CD4-positive, alpha-beta T cell treated with Interleukin-4 for 4 hours (primary cell): Measurements from ENCODE around the gene CEACAM6.

Experiments
- DNase-seq: peaks from one replicate; pipeline ENCODE4 v3.0.0-alpha.2; 2020

Gene CEACAM6

DNA sequence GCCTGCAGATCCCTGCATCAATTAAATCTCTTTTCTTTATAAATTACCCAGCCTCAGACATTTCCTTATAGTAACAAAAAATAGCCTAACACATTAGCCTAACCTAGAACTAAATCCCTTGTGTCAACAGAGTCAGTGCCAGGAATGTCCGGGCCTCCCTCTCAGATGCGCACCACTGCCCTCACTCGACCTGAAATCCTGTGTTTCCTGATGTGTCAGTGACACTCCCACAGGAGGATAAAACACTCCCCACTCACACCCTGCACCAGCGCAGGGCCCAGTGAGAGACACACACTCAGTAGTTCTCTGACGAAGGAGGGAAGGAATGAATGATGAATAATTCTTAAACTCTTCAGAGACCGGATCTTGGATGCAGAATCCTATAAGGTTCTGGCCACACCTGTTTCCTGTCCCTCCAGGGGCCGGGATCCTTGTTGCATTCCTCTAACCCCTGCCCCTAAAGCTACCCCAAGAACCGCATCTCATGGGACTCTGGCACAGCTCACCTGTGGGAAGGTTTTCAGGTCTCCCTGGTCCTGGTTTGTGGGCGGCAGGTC, 44.2 kb downstream of the CEACAM6 start:
- no peak for DNase-seq

DNA sequence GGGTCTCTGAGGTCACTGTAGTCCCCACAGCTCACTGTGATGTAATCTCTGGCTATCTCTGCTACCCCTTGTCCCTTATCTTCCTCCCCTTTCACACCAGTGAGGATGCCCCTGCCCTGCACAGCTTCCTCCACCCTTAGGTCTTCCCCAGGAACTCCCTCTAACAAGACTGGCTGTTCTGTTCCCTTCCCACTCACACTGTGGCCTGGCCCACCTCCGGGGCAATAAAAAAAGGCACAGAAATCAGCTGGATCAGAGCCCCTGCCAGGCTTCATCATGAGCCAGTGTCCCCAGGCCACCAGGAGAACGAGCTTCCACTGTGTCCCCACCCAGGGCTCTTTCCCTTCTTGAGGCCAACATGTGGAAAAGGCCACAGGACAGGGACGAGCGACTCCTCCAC, 45.7 kb downstream of the CEACAM6 start:
- DNase-seq: no peak

DNA sequence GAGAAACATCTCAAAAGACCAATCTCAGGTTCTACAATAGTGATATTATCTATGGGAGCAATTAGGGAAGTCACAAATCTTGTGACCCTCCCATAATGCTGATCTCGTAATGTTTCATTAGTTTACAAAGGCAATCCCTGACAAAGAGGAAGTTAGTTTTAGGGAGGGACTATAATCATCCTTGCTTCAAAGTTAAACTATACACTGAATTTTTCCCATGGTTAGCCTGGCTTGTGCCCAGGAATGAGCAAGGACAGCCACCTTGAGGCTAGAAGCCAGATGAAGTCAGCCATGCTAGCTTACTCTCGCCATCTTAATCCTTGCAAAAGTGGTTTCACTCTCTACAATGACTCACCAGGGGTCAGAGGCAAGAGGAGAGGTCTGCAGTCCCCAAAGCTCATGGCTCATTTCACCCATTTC, 46.5 kb downstream of the CEACAM6 start:
- peak; percentile 13 for DNase-seq

DNA sequence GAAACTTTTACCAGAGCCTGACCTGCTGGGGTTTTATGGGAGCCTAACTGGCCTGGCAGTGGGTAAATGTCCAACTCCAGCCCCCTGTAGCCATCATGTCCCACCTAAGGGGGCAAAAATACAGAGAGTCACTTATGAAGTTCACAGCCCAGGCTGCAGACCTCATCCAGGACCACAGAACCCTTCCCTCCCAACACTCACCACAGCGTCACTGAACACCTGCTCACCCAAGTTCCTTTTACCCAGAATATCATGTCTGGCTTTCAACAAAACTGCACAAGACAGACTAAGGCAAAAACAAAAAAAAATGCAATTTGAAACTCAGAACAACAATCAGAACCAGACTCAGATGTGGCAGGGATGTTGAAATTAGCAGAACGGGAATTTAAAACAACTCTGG, 47.4 kb downstream of the CEACAM6 start:
- no peak for DNase-seq

DNA sequence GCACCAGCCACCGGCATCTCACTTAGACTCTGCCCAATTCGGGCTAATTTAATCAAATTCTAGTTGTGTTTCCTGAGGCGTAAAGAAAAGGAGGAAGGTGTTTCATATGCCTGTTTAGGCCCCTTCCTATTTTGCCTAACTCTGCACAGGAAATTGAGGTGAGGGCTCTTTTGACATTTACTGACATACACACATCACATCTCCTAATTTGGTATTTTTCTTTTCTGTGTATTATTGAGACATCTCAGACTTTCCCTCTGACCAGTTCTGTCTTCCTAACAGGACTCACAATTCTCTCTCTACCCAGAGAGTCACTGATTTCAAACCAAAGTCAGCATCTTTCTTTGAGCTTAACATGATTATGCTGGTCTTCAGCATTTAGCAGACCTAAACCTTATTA, 49.0 kb downstream of the CEACAM6 start:
- no peak for DNase-seq

DNA sequence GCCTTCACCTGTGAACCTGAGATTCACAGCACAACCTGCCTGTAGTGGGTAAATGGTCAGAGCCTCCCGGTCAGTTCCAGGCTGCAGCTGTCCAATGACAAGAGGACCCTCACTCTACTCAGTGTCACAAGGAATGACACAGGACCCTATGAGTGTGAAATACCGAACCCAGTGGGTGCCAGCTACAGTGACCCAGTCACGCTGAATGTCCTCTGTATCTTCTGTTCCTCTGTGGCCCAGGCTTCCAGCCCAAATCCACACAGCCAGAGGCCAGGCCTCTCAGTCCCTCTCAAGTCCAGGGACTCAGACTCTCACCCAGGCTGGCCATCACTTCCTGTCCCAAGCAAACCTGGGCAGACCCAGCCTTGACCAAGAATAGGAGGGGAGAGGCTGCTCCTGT, 51.8 kb downstream of the CEACAM6 start:
- no peak for DNase-seq

DNA sequence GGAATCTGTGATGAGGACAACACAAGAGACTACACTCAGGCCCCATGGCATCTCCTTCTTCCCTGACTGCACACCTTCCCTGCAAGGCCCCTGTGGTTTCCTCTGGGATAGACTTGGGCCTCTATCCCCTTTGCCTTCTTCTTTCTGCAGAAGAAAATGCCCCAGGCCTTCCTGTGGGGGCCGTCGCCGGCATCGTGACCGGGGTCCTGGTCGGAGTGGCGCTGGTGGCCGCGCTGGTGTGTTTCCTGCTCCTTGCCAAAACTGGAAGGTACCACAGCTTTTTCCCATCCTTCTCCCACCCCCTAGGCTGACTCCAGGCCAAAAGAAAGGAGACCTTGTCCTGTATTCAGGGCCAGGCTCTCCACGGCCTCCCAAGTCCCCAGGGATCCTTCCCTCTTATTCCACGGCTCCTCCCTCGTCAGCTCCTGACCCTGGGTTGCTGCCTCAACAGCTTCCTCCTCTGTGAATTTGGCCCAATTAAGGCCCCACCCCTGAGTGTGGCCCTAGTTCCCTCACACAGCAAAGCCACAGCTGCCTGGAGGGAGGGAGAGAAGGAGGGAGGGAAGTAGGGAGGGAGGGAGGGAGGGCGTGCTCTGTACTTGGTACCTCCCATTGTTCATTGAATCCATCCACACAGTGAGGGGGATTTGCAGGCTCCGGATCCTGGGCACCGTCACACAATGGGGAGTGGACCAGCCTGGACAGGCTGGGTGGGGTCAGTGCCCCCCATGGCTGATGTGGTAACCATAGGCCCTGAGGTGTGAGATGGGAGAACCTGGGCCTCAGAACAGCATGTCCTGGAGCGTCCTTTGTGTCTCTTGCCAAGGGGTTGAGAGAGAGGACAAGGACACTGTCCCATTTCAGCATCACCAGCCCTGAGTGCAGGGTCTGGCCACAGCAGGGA, 53.6 kb downstream of the CEACAM6 start:
- DNase-seq: no peak

DNA sequence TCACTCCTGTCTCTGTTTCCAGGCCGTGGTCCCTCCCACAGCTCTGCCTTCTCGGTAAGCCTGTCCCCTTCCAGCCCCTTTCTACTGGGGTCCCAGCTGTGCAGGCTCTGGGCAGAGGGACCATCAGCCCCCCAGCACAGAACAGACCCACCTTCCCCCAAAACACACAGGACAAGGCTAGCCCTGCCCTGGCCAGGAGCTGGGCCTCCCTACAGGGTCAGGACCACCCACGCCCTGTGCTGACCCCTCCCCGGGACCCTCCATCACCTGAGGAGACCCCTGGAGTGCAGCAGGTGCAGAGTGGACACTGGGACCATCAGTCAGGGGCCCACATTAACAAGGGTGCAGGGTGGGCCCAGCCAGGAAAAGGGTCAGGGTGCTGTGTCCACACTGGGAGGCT, 55.0 kb downstream of the CEACAM6 start:
- no peak for DNase-seq

DNA sequence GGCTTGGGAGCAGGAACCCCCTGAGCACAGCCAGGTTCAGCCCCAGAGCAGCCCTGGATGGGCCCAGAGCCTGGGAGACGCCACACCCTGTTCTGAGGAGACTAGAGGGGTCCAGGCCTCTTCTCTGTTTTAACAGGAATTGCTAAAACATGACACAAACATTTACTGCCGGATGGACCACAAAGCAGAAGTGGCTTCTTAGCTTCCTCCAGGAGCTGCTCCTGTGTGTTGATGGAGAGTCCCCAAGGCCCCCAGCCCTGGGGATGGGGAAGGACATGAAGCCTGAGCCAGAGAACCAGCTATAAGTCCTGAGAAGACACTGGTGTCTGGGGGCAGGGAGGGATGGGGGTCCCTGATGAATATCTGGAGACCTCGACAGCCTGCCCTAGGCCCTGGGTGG, 55.7 kb downstream of the CEACAM6 start:
- DNase-seq: peak; percentile 18

DNA sequence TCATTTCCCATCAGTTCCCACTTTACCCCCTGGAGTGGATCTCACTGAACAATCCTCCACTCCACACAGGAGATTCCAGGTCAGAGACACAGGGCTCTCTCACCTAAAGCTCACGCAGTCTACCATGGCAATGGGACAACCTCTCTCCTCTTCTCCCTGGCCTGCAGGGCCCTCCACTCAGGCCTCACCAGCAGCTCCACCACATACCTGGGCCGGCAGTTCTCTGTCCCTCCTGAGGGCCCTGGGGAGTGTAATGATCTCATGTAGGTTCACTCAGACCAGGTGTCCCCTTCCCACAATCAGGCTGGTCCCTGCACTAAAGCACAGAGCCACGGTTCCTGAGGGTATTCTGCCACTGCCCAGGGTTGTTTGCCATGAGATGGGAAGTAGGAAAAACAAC, 56.7 kb downstream of the CEACAM6 start:
- no peak for DNase-seq

DNA sequence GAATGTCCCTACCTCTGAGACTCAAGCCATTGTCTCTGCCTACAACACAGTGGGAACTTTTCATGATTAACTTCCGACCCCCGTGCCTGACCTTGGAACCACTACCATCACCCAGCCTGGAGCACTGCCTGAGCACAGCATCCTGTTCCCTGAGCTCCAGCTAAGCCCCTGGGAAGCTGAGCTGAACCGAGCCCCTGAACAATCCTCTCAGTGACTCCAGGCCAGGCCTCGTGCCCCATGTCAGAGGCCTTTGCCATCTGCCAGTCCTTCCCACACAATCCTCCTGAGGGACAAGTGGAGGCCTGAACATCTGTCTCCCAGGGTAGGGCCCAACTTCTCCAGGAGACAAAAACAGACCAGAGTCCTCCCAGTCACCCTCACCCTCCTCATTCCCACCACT, 58.6 kb downstream of the CEACAM6 start:
- DNase-seq: no peak

DNA sequence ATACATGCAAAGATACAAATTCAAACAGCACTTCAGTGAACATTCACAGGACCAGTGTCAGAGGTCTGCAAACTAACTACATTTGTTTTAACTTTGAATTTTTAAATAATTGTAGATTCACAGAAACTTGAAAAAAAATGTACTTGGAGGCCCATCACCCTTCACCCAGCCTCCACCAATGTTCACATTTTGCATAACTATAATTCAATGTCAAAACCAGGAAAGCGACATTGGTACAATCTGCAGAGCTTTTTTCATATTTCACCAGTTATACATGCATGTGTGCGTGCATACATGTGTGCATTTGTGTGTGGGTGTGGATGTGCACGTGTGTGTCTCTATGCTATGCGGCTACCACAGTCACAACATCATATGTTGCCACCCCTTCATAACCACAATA, 60.0 kb downstream of the CEACAM6 start:
- DNase-seq: no peak

DNA sequence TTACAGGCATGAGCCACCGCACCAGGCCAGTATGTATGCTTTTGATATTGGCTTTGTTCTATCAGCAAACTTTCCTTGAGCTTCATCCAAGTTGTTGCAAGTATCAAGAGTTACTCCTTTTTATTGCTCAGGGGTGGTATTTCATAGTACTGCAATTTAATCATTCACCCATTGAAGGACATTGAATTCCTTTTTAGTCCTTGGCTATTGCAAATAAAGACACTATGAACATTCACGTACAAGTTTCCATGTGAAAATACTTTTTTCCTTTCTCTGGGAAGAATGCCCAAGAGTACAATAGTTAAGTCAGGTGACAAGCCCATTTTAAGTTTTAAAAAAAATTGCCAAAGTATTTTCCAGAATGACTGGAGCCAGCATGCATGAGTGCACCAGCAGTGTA, 61.4 kb downstream of the CEACAM6 start:
- DNase-seq: no peak

DNA sequence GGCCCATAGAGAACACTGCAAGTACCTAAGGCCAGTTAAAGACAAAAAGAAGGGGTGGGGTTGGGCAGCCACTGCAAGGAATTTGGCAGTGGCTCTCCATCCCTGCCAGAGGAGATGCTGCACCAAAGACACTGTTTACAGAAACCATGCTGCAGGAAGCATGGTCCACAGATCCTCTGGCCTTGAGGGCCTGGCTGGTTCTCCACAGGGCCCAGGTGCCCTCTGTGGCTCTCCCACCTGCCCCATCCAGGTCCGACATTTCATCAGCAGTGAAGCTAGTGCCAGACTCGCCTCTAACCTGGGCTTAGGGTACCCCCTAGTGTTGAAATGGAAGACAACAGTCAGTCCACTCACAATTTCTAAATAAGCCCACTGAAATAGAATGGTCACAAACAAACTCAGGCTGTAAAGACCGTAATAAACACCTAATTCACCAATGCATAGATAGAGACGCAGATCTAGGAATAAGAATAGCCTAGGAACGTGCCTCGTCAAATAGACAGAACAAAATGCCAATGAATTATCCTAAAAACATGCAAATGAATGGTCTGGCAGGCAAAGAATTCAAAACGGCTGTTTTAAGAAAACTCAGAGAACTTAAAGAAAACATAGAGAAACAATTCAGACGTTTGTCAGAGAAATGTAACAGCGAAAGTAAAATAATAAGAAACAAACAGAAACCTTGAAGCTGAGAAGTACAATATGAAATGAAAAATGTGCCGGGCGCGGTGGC, 65.8 kb downstream of the CEACAM6 start:
- DNase-seq: peak; percentile 48
